ENCODE measurements around the gene RUFY4.

Gene RUFY4

DNA sequence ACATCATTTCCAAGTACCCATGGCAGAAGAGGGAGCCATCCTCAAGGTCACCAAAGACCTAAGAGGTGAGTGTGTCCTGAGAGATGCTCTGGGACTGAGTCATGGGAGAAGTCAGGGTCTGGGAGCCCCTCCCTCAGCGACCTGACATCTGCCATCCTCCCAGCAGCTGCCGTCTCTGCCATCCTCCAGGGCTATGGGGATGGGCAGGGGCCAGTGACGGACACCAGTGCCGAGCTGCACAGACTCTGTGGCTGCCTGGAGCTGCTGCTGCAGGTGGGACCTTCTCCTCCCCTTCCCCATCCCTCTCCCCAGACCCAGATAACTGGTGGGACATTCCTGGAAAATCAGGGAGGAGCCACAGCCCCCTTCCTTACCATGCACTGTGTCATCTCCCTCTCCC is 1.5 kb downstream of the RUFY4 start:
- Histone ChIP-seq H3K4me1 (ENCODE audit: control insufficient read depth, insufficient read depth, low read length) (no peaks in the 10 kb centered on the region), H3K36me3 (ENCODE audit: control insufficient read depth, insufficient read depth, low read length) (no peaks in the 10 kb centered on the region), H3K27me3 (ENCODE audit: control insufficient read depth, insufficient read depth, low read length) (peaks cover 26% of the 10 kb centered on the region), H3K4me3 (ENCODE audit: low read length) (no peak overlapping the region), H3K9ac (ENCODE audit: low read length) (no peak overlapping the region), H3K9me3 (ENCODE audit: control insufficient read depth, low read length) (no peaks in the 10 kb centered on the region)

DNA sequence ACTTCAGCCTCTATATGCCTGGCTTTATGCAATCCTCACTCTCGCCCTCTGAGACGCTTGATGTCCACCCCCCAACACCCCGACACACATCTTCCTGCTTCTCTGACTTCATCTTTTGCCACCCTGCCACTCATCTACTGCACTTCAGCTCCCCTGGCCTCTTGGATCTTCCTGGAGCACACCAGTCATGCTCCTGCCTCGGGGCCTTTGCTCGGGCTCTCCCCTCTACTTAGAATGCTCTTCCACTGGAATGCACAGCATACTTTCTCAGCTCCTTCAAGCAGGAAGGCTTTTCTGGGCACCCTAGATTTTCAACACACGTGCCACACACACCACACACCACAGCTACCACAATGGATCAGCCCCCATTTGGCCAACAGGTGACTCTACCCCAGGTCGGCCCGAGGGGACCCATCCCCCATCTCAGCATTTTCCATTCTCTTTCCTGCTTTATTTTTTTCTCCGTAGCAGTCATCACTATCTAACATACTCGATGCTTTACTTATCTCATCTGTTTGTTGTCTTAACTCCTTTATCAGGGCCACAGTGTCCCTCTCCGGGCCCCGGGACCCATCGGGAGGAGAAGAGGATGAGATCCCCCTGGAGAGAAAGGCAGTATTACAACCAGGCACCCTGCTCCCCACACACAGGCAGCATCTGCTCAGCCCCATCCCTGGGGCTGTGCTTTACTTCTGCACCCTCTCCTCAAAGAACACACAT is 2.3 kb downstream of the RUFY4 start:
- Histone ChIP-seq H3K4me3 (ENCODE audit: low read length) (no peak overlapping the region), H3K27me3 (ENCODE audit: control insufficient read depth, insufficient read depth, low read length) (peaks cover 26% of the 10 kb centered on the region), H3K9ac (ENCODE audit: low read length) (no peak overlapping the region), H3K9me3 (ENCODE audit: control insufficient read depth, low read length) (no peaks in the 10 kb centered on the region), H3K36me3 (ENCODE audit: control insufficient read depth, insufficient read depth, low read length) (no peaks in the 10 kb centered on the region), H3K4me1 (ENCODE audit: control insufficient read depth, insufficient read depth, low read length) (no peaks in the 10 kb centered on the region)

DNA sequence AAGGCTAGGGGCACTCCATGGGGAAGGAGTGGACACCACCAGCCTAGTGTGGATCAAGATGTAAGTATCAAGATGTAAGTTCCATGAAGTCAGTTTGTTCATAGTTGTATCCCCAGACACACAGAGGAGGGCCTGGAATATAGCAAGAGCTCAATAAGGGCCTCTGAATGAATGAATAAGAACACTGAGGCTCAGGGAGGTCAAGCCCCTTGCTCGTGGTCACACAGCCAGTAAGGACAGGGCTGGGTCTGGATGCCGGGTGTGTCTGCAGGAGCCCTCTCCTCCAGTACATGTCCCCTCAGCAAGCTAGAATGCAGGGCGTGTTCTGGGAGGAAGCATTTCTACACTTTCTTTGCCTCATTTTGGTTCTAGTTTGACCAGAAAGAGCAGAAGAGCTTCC is 2.9 kb downstream of the RUFY4 start:
- peaks cover 23% of the 10 kb centered on the region for H3K27me3 ChIP-seq (ENCODE audit: control insufficient read depth, insufficient read depth, low read length)
- no peaks in the 10 kb centered on the region for H3K9me3 ChIP-seq (ENCODE audit: control insufficient read depth, low read length)
- no peak overlapping the region for H3K9ac ChIP-seq (ENCODE audit: low read length)
- no peaks in the 10 kb centered on the region for H3K4me1 ChIP-seq (ENCODE audit: control insufficient read depth, insufficient read depth, low read length)
- no peaks in the 10 kb centered on the region for H3K36me3 ChIP-seq (ENCODE audit: control insufficient read depth, insufficient read depth, low read length)
- no peak overlapping the region for H3K4me3 ChIP-seq (ENCODE audit: low read length)

DNA sequence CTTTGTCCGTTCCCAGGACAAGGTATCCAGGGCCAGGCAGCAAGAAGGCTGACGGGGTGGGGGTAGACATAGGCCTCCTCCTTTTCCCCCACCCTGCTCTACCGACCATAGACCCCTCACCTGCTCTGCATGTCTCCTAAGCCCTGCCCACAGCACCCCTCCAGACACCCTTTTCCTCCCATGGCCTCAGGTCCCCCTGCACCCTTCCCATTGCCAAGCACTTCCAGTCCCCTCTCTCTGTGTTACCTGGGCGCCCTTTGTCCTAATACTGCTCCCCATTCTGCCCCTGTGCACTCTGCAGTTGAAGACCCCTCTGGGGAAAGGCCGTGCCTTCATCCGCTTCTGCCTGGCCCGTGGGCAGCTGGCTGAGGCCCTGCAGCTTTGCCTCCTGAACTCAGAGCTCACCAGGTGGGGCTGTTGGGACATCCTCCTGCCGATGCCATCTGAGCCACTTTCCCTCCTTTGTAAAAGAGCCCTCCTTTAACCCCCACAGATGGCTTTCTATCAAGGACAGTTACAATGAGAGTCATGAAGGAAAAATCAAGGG is 3.5 kb downstream of the RUFY4 start:
- Histone ChIP-seq H3K9me3 (ENCODE audit: control insufficient read depth, low read length) (no peaks in the 10 kb centered on the region), H3K9ac (ENCODE audit: low read length) (no peak overlapping the region), H3K4me3 (ENCODE audit: low read length) (no peak overlapping the region), H3K27me3 (ENCODE audit: control insufficient read depth, insufficient read depth, low read length) (peaks cover 18% of the 10 kb centered on the region), H3K36me3 (ENCODE audit: control insufficient read depth, insufficient read depth, low read length) (no peaks in the 10 kb centered on the region), H3K4me1 (ENCODE audit: control insufficient read depth, insufficient read depth, low read length) (no peaks in the 10 kb centered on the region)

DNA sequence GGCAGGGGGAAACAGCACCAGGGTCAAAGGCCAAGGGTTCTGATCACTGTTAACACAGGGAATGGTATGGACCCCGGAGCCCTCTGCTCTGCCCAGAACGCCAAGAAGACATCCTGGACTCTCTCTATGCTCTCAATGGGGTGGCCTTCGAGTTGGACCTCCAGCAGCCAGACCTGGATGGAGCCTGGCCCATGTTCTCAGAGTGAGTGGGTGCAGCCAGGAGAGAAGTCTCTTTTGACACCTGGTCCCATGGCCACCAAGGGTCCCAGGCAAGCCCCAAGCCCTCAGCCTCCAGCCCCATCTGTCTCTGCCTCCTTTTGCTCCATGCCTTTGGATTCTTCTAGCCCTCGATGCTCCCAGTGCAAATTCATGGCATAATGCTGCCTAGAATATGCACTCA is 4.1 kb downstream of the RUFY4 start:
- H3K4me3 ChIP-seq (ENCODE audit: low read length): no peak overlapping the region
- H3K27me3 ChIP-seq (ENCODE audit: control insufficient read depth, insufficient read depth, low read length): peaks cover 12% of the 10 kb centered on the region
- H3K4me1 ChIP-seq (ENCODE audit: control insufficient read depth, insufficient read depth, low read length): no peaks in the 10 kb centered on the region
- H3K9me3 ChIP-seq (ENCODE audit: control insufficient read depth, low read length): no peaks in the 10 kb centered on the region
- H3K9ac ChIP-seq (ENCODE audit: low read length): no peak overlapping the region
- no peaks in the 10 kb centered on the region for H3K36me3 ChIP-seq (ENCODE audit: control insufficient read depth, insufficient read depth, low read length)

DNA sequence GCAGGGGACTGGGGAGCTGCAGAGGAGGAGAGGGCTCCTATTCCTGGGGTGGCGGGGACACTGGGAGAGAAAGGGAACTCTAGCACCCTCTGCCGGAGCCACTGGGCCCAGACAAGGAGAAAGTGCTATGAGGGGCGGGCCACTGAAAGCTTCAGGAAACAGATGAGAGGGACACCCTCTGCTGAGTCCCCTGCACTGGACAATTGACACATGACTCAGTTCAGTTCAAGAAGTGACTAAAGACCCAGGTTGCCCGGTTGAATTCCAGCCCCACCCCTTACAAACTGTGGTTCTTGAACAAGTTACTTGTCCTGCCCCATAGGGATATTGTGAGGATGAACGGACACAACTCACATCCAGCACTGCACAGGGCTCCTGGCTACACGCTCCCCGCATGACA is 5.0 kb downstream of the RUFY4 start:
- Histone ChIP-seq H3K4me1 (ENCODE audit: control insufficient read depth, insufficient read depth, low read length) (no peaks in the 10 kb centered on the region), H3K9me3 (ENCODE audit: control insufficient read depth, low read length) (no peaks in the 10 kb centered on the region), H3K4me3 (ENCODE audit: low read length) (no peak overlapping the region), H3K36me3 (ENCODE audit: control insufficient read depth, insufficient read depth, low read length) (no peaks in the 10 kb centered on the region), H3K9ac (ENCODE audit: low read length) (no peak overlapping the region), H3K27me3 (ENCODE audit: control insufficient read depth, insufficient read depth, low read length) (peaks cover 6% of the 10 kb centered on the region)

DNA sequence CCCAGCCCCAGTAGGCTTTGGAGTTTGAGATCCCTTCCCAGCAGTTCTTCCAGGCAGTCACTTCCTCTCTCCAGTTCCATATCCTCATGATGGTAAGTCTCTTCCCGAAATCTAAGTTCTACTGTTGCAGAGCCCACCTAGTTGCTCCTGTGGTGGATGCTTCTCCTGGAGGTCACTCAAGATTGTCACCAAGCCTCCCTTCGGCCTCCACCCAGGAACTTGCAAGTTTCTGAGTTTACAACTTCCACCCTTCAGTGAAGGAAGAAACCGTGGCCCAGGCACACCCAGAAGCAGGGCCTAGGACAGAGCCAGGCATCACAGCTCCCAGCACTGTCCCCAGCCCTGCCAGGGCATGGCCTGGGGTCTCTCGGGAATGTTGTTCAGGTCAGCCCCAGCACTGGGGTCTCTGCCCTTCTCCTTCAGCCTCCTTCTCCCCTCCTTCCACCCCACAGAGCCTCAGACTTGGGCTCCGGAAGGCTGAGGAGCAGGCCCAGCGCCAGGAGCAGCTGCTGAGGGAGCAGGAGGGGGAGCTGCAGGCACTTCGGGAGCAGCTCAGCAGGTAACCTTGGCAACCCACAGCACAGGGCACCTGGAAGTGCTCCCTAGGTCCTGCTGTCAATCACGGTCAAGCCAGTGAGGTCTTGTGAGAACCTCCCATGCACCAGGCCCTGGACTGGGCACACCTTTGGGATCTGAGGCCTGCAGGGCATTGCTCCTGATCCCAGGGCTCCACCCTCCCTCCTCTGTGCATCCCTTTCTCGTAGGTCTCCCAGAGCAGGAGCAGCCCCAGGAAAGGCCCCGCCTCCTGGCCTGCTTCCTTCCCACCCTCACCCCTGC is 7.1 kb downstream of the RUFY4 start:
- Histone ChIP-seq H3K27me3 (ENCODE audit: control insufficient read depth, insufficient read depth, low read length) (peaks cover 6% of the 10 kb centered on the region), H3K9ac (ENCODE audit: low read length) (no peak overlapping the region), H3K4me1 (ENCODE audit: control insufficient read depth, insufficient read depth, low read length) (no peaks in the 10 kb centered on the region), H3K36me3 (ENCODE audit: control insufficient read depth, insufficient read depth, low read length) (no peaks in the 10 kb centered on the region), H3K4me3 (ENCODE audit: low read length) (no peak overlapping the region), H3K9me3 (ENCODE audit: control insufficient read depth, low read length) (no peaks in the 10 kb centered on the region)

DNA sequence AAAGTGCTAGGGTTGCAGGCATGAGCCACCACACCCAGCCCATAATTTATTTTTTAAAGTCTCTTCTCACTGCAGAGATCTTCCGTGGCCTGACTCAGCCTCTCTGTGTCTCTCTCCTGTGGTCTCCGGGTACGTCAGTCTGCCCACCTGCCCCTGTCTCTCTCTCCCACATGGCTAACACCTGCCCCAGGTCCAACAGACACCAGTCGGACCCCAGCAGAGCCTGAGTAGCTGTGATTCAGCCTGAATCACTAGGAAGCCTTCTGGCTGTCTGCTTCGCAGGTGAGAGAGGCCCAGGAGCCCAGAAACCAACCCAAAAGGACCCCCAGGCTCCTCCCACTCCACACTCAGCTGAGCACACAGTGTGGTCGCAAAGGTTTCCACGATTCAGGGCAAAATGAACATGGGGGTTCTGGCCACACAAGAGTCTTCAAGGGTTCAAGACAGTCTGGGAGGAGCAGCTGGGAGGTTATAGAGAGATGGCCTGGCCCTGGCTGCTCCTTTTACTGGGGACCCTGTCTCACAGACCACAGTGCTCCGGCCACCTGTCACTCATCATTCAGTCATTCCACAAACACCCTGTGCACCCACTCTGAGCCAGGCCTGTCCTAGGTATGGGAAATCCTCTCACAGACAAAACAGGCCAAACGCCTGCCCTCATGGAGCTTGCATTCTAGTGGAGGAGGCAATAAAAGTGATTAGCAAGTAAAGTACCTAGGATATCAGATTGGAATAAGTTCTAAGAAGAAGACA is 8.6 kb downstream of the RUFY4 start:
- no peaks in the 10 kb centered on the region for H3K4me1 ChIP-seq (ENCODE audit: control insufficient read depth, insufficient read depth, low read length)
- H3K36me3 ChIP-seq (ENCODE audit: control insufficient read depth, insufficient read depth, low read length): no peaks in the 10 kb centered on the region
- peaks cover 4% of the 10 kb centered on the region for H3K27me3 ChIP-seq (ENCODE audit: control insufficient read depth, insufficient read depth, low read length)
- H3K4me3 ChIP-seq (ENCODE audit: low read length): no peak overlapping the region
- no peak overlapping the region for H3K9ac ChIP-seq (ENCODE audit: low read length)
- H3K9me3 ChIP-seq (ENCODE audit: control insufficient read depth, low read length): no peaks in the 10 kb centered on the region

DNA sequence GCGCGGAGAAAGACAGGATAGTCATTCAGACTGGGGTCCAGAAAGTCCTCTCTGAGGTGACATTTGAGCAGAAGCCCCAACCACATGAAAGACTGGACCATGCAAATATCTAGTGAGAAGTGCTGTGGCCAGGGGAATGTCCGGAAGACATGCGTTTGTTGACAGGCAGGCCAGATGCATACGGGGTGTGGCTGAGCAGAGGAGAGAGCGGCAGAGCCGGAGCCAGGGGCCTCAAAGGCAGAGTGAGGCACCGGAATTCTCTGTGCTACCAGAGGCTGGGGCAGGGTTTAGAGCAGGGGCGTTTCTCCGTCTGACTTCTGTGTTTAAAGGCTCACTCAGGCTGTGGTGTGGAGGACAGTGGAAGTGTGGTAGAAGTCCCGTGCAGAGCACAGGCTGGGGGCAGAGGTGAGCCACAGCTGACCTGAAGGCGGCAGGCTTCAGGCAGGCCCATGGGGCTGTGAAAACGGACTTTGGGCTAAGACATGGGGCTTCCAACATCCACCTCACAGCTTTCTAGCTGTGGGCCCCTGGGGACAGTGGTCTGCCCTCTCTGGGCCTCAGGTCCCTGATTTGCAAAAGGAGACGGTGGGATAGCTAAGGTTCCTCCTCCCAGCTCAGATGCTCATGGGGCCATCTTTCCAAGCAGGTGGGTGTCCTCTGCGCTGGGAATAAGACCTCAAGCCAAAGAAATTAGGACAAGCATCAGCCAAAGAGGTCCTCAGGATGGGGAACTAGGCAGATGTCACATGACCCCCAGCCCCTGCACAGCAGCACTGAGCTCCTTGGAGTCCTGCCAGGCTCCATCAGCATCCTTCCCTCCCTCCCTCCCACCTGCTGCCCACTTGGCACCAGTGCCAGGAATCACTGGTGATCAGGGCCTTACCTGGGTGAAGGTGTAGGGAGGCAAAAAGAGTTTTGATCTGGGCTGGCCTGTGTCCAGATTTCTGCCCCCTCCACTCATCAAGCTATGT is 11.2 kb downstream of the RUFY4 start:
- no peaks in the 10 kb centered on the region for H3K9me3 ChIP-seq (ENCODE audit: control insufficient read depth, low read length)

DNA sequence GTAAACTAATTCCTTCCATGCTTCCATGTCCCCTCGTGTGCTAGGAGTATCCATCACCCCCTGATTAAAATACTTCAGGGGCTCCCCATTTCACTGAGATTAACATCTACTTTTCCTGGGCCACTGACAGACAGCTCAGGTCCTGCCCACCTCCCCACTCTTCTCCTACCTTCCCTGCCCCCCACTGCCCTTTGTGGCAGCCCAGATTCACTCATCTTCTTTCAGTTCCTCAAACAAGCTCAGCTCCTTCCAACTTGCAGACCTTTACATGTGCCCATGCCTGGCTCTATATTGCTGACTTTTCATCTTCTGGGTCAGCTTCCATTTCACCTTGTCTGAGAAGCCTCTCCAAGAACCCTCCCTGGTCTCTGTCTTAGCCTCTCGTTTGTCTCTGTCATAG is 12.0 kb downstream of the RUFY4 start:
- Histone ChIP-seq H3K9me3 (ENCODE audit: control insufficient read depth, low read length) (no peaks in the 10 kb centered on the region), H3K36me3 (ENCODE audit: control insufficient read depth, insufficient read depth, low read length) (no peaks in the 10 kb centered on the region), H3K27me3 (ENCODE audit: control insufficient read depth, insufficient read depth, low read length) (no peaks in the 10 kb centered on the region), H3K4me1 (ENCODE audit: control insufficient read depth, insufficient read depth, low read length) (no peaks in the 10 kb centered on the region), H3K9ac (ENCODE audit: low read length) (no peak overlapping the region), H3K4me3 (ENCODE audit: low read length) (no peak overlapping the region)

More for the DNA sequence above, 11.2 kb downstream of the RUFY4 start:
- no peaks in the 10 kb centered on the region for H3K36me3 ChIP-seq (ENCODE audit: control insufficient read depth, insufficient read depth, low read length)
- no peak overlapping the region for H3K4me3 ChIP-seq (ENCODE audit: low read length)
- no peaks in the 10 kb centered on the region for H3K4me1 ChIP-seq (ENCODE audit: control insufficient read depth, insufficient read depth, low read length)
- no peaks in the 10 kb centered on the region for H3K27me3 ChIP-seq (ENCODE audit: control insufficient read depth, insufficient read depth, low read length)
- H3K9ac ChIP-seq (ENCODE audit: low read length): no peak overlapping the region

DNA sequence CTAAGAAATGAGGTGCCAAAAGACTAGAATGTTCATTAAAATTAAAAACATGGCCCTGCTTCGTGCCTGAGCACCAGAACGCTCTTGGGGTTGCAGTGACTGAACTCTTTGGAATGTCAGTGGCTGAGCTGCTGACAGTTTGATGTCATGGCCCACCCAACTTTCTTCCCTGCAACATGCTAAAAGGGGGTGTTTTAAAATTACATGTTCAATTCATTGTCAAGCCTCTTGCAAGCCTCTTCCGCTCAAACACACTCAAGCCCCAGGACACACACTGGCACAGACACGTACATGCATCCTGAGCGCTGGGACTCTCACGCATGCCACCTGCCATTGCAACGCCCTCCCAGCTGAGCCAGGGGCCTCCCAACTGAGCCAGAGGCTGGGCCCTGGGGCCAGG is 12.6 kb downstream of the RUFY4 start:
- no peaks in the 10 kb centered on the region for H3K4me1 ChIP-seq (ENCODE audit: control insufficient read depth, insufficient read depth, low read length)
- H3K9ac ChIP-seq (ENCODE audit: low read length): no peak overlapping the region
- no peak overlapping the region for H3K4me3 ChIP-seq (ENCODE audit: low read length)
- H3K27me3 ChIP-seq (ENCODE audit: control insufficient read depth, insufficient read depth, low read length): no peaks in the 10 kb centered on the region
- no peaks in the 10 kb centered on the region for H3K36me3 ChIP-seq (ENCODE audit: control insufficient read depth, insufficient read depth, low read length)
- no peaks in the 10 kb centered on the region for H3K9me3 ChIP-seq (ENCODE audit: control insufficient read depth, low read length)

Measured in mucosa of stomach (tissue), 1 donor.